Stomach (tissue), 9 donors: ENCODE data around the gene IRF1. TPM values are rescaled to one million over a fixed set of nuclear protein-coding genes. Genes with fewer than 3 reads are reported as not detected.
A peak's percentile ranks its signal among the peaks of the same experiment; 100 is the strongest.

ENCODE experiments used
- DNase-seq, 2 donors: peaks; one replicate each; pipeline versions ENCODE4 v3.0.0 to v3.0.0-alpha.2; 2013 to 2019
- H3K27ac ChIP-seq, 5 donors: fragments of 200-600 bp in 4 of 5; sonication (generic) in 4 of 5; one replicate each; pipeline ENCODE4 v1.5.1; 2013 to 2019; ENCODE audit warnings: mild to moderate bottlenecking in 1 of 5, moderate library complexity in 1 of 5
- H3K27me3 ChIP-seq, 3 donors: fragments of 200-600 bp; sonication (generic); one replicate each; pipeline ENCODE4 v1.5.1; 2017 to 2019; ENCODE audit warnings: mixed run types in 1 of 3
- H3K36me3 ChIP-seq, 4 donors: fragments of 200-600 bp; sonication (generic); 1 replicate in 3 of 4; 2 replicates in 1 of 4; pipeline ENCODE4 v1.5.1; 2016 to 2019
- H3K4me1 ChIP-seq, 4 donors: fragments of 200-600 bp; sonication (generic); one replicate each; pipeline ENCODE4 v1.5.1; 2016 to 2019
- H3K4me3 ChIP-seq, 4 donors: fragments of 200-600 bp; sonication (generic) in 3 of 4; one replicate each; pipeline ENCODE4 v1.5.1; 2016 to 2019; ENCODE audit warnings: mild to moderate bottlenecking in 1 of 4
- H3K9me3 ChIP-seq, 4 donors: fragments of 200-600 bp; sonication (generic); one replicate each; pipeline ENCODE4 v1.5.1; 2016 to 2019
- EP300 ChIP-seq: sonication (generic); formaldehyde crosslinking; IDR thresholded peaks from one replicate; pipeline ENCODE4 v1.6.1; 2017; ENCODE audit warnings: antibody characterized with exemption
- POLR2A ChIP-seq, 4 donors: fragments of 450-650 bp; IDR thresholded peaks; one replicate each; pipeline ENCODE4 v1.6.1; 2016; ENCODE audit warnings: antibody characterized with exemption in 4 of 4, control low read depth in 2 of 4, mild to moderate bottlenecking in 1 of 4, moderate library complexity in 1 of 4
- POLR2AphosphoS5 ChIP-seq, 3 donors: sonication (generic); formaldehyde crosslinking; IDR thresholded peaks; one replicate each; pipeline ENCODE4 v1.6.1; 2016; ENCODE audit warnings: antibody characterized with exemption in 3 of 3
- WGBS, 5 donors: extraction: QIAGEN DNeasy Blood & Tissue Kit in 3 of 5; methylation state at CpG; one replicate each; pipeline versions ENCODE4 v1.1.5 to v1.1.7; 2013 to 2018; 5-methylcytosine and 5-hydroxymethylcytosine counted together
- intact Hi-C: fragments of 100-400 bp; cut with DNase I; formaldehyde crosslinking; loops from one replicate; pipeline ENCODE4 v1.15.1; 2023; ENCODE audit warnings: low total_unique reads
- polyA plus RNA-seq, 3 donors: library from polyadenylated mRNA; stranded (reverse); fragments of 200-250 nt; gene quantifications; one replicate each; pipeline ENCODE4 v1.2.3, GENCODE V29; 2013
- total RNA-seq, 5 donors: library from RNA; depleted of rRNA; stranded (reverse); fragments of >200 nt; gene quantifications; one replicate each; pipeline versions ENCODE4 v1.1.0 to v1.2.3, GENCODE V29; 2014 to 2016
- TF ChIP-seq, protein P1 (sequence below), 7 experiments: fragments of 450-650 bp in 4 of 7; fragments of 200-600 bp in 3 of 7; sonication (generic) in 3 of 7; IDR thresholded peaks; one replicate each; pipeline ENCODE4 v1.5.1; 2016 to 2019; ENCODE audit warnings: antibody characterized with exemption in 7 of 7, control low read depth in 2 of 7, mild to moderate bottlenecking in 1 of 7
- donor health status: healthy with polysubstance abuse.
- donor health status: Bipolar disorder and iron deficiency.
- donor health status: healthy.

The IRF1 gene
- total and polyA plus RNA-seq, 8 donors = 17.1 to 256 (median 64.7) TPM

DNA sequence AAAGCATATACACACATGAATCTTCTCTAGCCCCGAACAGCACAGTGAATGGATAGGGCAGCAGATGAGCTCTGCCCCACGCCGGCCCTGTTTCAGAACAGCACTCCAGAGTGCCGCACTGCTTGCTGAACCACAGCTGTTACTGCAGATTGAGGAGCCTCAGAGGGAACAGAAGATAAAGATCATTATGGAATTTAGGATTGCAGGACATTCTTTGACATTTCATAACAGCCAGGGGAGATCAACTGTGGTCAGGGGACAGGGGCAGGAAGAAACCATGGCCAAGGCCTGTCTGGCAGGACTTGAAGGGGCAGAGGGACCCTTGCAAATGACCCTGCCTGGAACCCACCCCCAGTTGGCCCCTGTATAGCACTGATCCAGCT lies 20.6 kb downstream of the IRF1 start:
- TF ChIP-seq EP300 = no peak
- TF ChIP-seq, protein P1, sequence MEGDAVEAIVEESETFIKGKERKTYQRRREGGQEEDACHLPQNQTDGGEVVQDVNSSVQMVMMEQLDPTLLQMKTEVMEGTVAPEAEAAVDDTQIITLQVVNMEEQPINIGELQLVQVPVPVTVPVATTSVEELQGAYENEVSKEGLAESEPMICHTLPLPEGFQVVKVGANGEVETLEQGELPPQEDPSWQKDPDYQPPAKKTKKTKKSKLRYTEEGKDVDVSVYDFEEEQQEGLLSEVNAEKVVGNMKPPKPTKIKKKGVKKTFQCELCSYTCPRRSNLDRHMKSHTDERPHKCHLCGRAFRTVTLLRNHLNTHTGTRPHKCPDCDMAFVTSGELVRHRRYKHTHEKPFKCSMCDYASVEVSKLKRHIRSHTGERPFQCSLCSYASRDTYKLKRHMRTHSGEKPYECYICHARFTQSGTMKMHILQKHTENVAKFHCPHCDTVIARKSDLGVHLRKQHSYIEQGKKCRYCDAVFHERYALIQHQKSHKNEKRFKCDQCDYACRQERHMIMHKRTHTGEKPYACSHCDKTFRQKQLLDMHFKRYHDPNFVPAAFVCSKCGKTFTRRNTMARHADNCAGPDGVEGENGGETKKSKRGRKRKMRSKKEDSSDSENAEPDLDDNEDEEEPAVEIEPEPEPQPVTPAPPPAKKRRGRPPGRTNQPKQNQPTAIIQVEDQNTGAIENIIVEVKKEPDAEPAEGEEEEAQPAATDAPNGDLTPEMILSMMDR (IDR thresholded peaks at IDR 0.05) = no peak
- no peak for TF ChIP-seq POLR2A (IDR thresholded peaks at IDR 0.05)
- no peak for TF ChIP-seq POLR2AphosphoS5 (IDR thresholded peaks at IDR 0.05)
- Histone ChIP-seq H3K9me3 (no peaks in the 10 kb centered on the region), H3K4me1 (peaks cover 37 to 85% (median 55%) of the 10 kb centered on the region in 4 donors), H3K27ac (peak overlapping the region in 1 of 5 donors; percentile 29), H3K4me3 (no peak overlapping the region), H3K36me3 (peaks cover 0 to 21% (median 7%) of the 10 kb centered on the region in 4 donors), H3K27me3 (no peaks in the 10 kb centered on the region)
- peak in 1 of 2 donors; percentile 24 for DNase-seq
- 64 to 88% (median 82%) methylated on average over 4 of the region's 4 CpGs for WGBS, 5 donors
- intact Hi-C loops = no loop called here

DNA sequence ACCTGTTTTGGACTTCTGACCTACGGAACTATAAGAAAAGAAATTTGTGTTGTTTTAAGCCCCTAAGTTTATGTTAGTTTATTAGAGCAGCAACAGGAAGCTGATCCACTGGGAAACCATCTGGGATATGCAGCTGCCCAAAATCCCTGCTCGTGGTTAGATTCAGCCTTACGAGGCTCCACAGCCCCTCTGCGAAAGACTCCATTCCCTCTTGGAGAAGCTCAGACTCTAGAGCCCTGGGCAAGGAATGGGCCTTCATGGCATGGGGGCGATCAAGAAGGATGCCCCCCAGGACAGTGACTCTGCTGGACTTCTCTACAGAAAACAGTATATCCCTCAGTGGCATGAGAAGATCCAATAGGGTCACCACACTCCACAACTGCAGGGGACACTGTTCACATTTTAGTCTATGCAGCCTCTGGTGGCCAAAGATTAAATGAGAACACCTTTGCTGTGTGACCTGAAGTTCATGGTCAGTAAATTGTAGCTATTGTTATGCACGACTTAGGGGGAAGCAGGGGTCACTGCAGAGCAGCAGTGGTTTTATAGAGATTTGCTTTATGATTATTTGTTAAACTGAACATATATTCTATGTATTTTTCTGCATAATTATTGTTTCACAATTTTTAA lies 21.1 kb downstream of the IRF1 start:
- Histone ChIP-seq H3K27ac (peak overlapping the region in 1 of 5 donors; percentile 15), H3K9me3 (no peaks in the 10 kb centered on the region), H3K27me3 (no peaks in the 10 kb centered on the region), H3K36me3 (peaks cover 0 to 21% (median 7%) of the 10 kb centered on the region in 4 donors), H3K4me3 (no peak overlapping the region), H3K4me1 (peaks cover 38 to 85% (median 55%) of the 10 kb centered on the region in 4 donors)
- TF ChIP-seq, protein P1 (IDR thresholded peaks at IDR 0.05) = no peak
- no peak for TF ChIP-seq EP300
- TF ChIP-seq POLR2AphosphoS5 (IDR thresholded peaks at IDR 0.05) = no peak
- TF ChIP-seq POLR2A (IDR thresholded peaks at IDR 0.05) = no peak
- DNase-seq = peak in 1 of 2 donors; percentile 18
- 74 to 92% (median 80%) methylated on average over 6 of the region's 6 CpGs for WGBS, 5 donors
- intact Hi-C loops = no loop called here

DNA sequence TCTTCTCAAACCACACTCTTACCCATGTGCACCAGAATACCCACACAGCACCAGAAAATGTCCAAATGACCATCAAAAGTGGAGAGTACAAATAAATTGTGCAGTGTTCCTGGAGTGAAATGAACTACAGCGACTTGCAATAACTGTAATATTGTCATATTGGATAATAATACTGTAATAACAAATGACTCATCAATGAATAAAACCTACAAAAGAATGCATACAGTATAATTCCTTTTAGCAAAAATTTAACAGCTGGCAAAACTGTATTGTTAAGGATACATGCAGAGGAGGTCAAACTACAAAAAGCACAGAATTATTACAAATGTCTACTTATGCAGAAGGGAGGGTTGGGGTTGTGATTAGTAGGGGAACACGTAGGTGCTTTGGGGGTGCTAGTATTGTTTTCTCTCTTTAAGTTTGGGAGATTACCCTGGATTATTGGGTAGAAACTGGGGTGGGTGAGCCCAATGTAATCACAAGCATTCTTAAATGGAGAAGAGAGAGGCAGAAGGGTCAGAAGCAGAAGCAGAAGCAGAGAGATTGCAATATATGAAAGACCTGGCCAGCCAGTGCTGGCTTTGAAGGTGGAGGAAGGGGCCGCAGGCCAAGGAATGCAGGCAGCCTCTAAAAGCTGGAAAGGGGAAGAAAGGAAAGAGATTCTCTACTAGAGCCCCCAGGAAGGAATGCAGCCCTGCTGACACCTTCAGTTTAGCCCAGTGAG lies 21.8 kb downstream of the IRF1 start:
- TF ChIP-seq EP300 (no peak), POLR2A (IDR thresholded peaks at IDR 0.05) (no peak), POLR2AphosphoS5 (IDR thresholded peaks at IDR 0.05) (no peak)
- TF ChIP-seq, protein P1 (IDR thresholded peaks at IDR 0.05) = no peak
- intact Hi-C loops = no loop called here
- H3K27ac ChIP-seq = peak overlapping the region in 1 of 5 donors; percentile 15
- 83 to 98% (median 93%) methylated on average over 3 of the region's 3 CpGs for WGBS, 5 donors
- no peaks in the 10 kb centered on the region for H3K27me3 ChIP-seq
- no peak overlapping the region for H3K4me3 ChIP-seq
- peak in 1 of 2 donors; percentile 23 for DNase-seq
- peaks cover 0 to 21% (median 7%) of the 10 kb centered on the region in 4 donors for H3K36me3 ChIP-seq
- H3K4me1 ChIP-seq = peaks cover 45 to 85% (median 59%) of the 10 kb centered on the region in 4 donors
- H3K9me3 ChIP-seq = no peaks in the 10 kb centered on the region

DNA sequence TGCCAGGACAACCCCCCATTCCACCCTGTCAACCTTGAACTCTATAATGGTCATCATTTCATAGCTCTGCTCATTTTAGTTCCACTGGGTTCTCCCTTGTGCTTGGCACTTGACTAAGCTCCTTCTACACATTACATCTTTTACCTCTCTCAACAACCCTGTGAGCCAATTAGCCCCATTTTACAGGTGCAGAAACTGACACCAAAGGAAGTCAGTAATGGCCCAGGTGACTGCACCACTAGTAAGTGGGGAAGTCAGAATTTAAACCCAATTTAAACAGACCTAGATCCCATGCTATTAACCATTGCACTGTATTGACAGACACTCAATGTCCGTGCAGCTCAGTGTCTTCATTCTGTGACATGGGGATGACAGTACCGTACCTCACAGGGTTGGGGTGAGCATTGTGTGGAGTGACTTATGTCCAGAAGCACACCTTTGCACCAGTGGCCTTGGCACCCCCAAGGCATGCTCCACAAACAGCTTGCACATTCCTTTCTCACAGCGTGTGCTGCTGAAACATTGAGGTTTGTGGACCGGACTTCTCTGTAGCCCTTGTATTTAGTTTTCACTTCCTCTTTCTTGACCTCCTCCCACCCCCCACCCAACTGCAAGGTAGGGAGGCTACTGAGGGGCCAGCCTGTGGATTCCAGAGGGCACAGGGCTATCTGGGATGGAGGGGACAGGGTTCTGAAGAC lies 23.1 kb downstream of the IRF1 start:
- Histone ChIP-seq H3K9me3 (no peaks in the 10 kb centered on the region), H3K27me3 (no peaks in the 10 kb centered on the region), H3K36me3 (peaks cover 0 to 21% (median 7%) of the 10 kb centered on the region in 4 donors), H3K4me1 (peaks cover 56 to 93% (median 72%) of the 10 kb centered on the region in 4 donors), H3K4me3 (no peak overlapping the region), H3K27ac (peak overlapping the region in 4 of 5 donors; percentile 16 to 81 (median 68))
- 61 to 80% (median 78%) methylated on average over 4 of the region's 4 CpGs for WGBS, 5 donors
- intact Hi-C loops = no loop called here
- no peak for TF ChIP-seq POLR2A (IDR thresholded peaks at IDR 0.05)
- no peak for TF ChIP-seq EP300
- TF ChIP-seq, protein P1 (IDR thresholded peaks at IDR 0.05) = no peak
- no peak for TF ChIP-seq POLR2AphosphoS5 (IDR thresholded peaks at IDR 0.05)
- DNase-seq = no peak
